ENCODE results near the gene E2F7.

- TF ChIP-seq CTCF (conservative IDR thresholded peaks at IDR 0.05 in 1 of 2, IDR thresholded peaks at IDR 0.05 in 1 of 2; ENCODE audit: low read depth in 1 of 2, low read length in 2 of 2) (no peak), EZH2 (IDR thresholded peaks at IDR 0.05; ENCODE audit: low read length, missing control alignments) (no peak)
Observed at GRCh38 chr12:76997011-76997780, 68.2 kb downstream of the E2F7 start.

Data from fibroblast of lung (primary cell).